ENCODE results near the gene AGR3.
A peak's percentile ranks its signal among the peaks of the same experiment; 100 is the strongest.

The AGR3 gene

DNA sequence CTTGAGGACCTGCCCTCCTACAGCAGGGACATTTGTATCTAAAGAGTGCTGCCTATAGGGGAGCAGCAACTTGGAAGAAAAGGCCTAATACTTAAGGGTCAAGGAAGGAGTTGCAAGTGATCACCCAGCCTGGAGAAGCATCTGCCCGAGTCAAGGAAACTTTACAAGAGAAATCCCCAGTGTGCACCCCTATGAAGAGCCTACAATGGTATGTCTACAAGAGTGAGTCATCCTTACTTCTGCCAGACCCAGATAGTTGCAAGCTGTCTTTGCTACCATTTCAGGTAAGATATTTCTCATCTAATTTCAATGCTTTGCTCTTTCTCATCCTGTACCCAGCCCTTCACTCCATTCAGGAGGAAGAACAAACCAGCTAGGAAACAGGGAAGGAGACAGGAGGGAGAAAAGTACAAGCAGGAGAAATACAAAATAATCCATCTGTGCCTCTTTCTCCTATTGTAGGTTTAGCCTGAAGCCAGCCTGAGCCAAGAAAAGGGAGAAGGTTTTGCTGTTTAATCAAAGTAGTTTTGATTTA lies 34.4 kb upstream of the AGR3 start:
- Histone ChIP-seq H3K36me3 (ENCODE audit: control insufficient read depth in 2 of 2, insufficient read depth in 1 of 2, low read length in 2 of 2) (no peaks in the 10 kb centered on the region), H3K4me3 (ENCODE audit: low read depth, low read length) (no peak overlapping the region), H3K4me1 (ENCODE audit: control insufficient read depth, insufficient read depth, low read length) (no peaks in the 10 kb centered on the region), H3K27ac (ENCODE audit: extremely low read depth, low read depth, low read length) (no peak overlapping the region), H3K9me3 (ENCODE audit: control insufficient read depth, insufficient read depth, low read depth, low read length) (no peaks in the 10 kb centered on the region)
- ChIA-PET POLR2A (no interaction called here), CTCF (interaction anchor here (0.6 to 3.7 kb wide), 6 partner anchors 11 to 117 kb away, joined by 3 to 50 read pairs (median 4); no protein-coding TSS in a partner anchor)
- TF ChIP-seq PRDM10 (tag by site-specific recombination; IDR thresholded peaks at IDR 0.05) (peak; percentile 73), ZBTB20 (tag by site-specific recombination; IDR thresholded peaks at IDR 0.05) (no peak), ZNF214 (tag by site-specific recombination; IDR thresholded peaks at IDR 0.05; ENCODE audit: borderline replicate concordance) (no peak), ZNF692 (tag by site-specific recombination; IDR thresholded peaks at IDR 0.05) (no peak), ZNF548 (tag by site-specific recombination; IDR thresholded peaks at IDR 0.05) (no peak), KLF7 (tag by site-specific recombination; IDR thresholded peaks at IDR 0.05; ENCODE audit: borderline replicate concordance) (no peak), ZNF24 (tag by site-specific recombination; IDR thresholded peaks at IDR 0.05) (no peak), HOXD13 (CRISPR knock-in tag; IDR thresholded peaks at IDR 0.05; ENCODE audit: borderline replicate concordance) (no peak), ZNF529 (tag by site-specific recombination; IDR thresholded peaks at IDR 0.05; ENCODE audit: insufficient replicate concordance) (no peak), MZF1 (tag by site-specific recombination; IDR thresholded peaks at IDR 0.05; ENCODE audit: borderline replicate concordance) (no peak), ZNF23 (tag by site-specific recombination; IDR thresholded peaks at IDR 0.05; ENCODE audit: borderline replicate concordance) (no peak), ZNF391 (tag by site-specific recombination; IDR thresholded peaks at IDR 0.05; ENCODE audit: borderline replicate concordance, low read depth) (no peak), ZBTB17 (tag by site-specific recombination; IDR thresholded peaks at IDR 0.05) (peak; percentile 32; the same call in 1 of the 2 replicates), SP2 (tag by site-specific recombination; IDR thresholded peaks at IDR 0.05) (no peak), ZBTB1 (tag by site-specific recombination; IDR thresholded peaks at IDR 0.05) (no peak), ZNF133 (tag by site-specific recombination; IDR thresholded peaks at IDR 0.05) (no peak)
- TF ChIP-seq, protein P1, sequence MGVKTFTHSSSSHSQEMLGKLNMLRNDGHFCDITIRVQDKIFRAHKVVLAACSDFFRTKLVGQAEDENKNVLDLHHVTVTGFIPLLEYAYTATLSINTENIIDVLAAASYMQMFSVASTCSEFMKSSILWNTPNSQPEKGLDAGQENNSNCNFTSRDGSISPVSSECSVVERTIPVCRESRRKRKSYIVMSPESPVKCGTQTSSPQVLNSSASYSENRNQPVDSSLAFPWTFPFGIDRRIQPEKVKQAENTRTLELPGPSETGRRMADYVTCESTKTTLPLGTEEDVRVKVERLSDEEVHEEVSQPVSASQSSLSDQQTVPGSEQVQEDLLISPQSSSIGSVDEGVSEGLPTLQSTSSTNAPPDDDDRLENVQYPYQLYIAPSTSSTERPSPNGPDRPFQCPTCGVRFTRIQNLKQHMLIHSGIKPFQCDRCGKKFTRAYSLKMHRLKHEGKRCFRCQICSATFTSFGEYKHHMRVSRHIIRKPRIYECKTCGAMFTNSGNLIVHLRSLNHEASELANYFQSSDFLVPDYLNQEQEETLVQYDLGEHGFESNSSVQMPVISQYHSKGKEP (tag by site-specific recombination; IDR thresholded peaks at IDR 0.05), result no peak
- TF ChIP-seq, protein P2, sequence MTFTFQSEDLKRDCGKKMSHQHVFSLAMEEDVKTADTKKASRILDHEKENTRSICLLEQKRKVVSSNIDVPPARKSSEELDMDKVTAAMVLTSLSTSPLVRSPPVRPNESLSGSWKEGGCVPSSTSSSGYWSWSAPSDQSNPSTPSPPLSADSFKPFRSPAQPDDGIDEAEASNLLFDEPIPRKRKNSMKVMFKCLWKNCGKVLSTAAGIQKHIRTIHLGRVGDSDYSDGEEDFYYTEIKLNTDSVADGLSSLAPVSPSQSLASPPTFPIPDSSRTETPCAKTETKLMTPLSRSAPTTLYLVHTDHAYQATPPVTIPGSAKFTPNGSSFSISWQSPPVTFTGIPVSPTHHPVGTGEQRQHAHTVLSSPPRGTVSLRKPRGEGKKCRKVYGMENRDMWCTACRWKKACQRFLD (tag by site-specific recombination; IDR thresholded peaks at IDR 0.05), result no peak

All from HEK293 (cell line).